ENCODE measurements around the gene HSDL1.

DNA sequence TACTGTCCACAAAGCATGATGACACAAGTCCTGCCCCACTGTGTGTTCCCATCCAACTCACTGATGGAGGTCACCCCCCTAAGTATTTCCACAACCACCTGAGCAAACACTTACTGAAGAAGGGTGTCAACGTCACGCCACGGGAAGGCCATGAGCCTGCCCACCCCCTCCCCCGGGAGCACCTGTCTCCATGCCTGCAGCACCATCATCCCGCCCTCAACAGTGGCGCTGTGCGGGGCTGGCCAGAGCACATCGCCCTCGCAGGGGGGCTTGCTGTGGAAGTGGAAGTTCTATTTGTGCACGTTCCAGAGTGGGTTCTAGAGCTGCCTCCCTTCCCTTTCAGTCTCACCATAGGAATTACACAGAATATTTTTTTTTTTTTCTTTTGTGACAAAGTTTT lies 24.0 kb downstream of the HSDL1 start:
- TF ChIP-seq, protein P1, sequence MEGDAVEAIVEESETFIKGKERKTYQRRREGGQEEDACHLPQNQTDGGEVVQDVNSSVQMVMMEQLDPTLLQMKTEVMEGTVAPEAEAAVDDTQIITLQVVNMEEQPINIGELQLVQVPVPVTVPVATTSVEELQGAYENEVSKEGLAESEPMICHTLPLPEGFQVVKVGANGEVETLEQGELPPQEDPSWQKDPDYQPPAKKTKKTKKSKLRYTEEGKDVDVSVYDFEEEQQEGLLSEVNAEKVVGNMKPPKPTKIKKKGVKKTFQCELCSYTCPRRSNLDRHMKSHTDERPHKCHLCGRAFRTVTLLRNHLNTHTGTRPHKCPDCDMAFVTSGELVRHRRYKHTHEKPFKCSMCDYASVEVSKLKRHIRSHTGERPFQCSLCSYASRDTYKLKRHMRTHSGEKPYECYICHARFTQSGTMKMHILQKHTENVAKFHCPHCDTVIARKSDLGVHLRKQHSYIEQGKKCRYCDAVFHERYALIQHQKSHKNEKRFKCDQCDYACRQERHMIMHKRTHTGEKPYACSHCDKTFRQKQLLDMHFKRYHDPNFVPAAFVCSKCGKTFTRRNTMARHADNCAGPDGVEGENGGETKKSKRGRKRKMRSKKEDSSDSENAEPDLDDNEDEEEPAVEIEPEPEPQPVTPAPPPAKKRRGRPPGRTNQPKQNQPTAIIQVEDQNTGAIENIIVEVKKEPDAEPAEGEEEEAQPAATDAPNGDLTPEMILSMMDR (IDR thresholded peaks at IDR 0.05; ENCODE audit: insufficient read depth, low read depth, low read length), result no peak
- no peak for TF ChIP-seq EZH2 (IDR thresholded peaks at IDR 0.05; ENCODE audit: insufficient read depth, low read length)

Measured in astrocyte (in vitro differentiated cells and primary cell).